D721Med (cell line): ENCODE measurements around the gene VCAM1.

Source experiments
- DNase-seq: peaks from one replicate; pipeline ENCODE4 v3.0.0; 2011; ENCODE audit warnings: low spot score; ENCODE audit not compliant: insufficient read length
- FAIRE-seq: peaks from 2 replicates; lab custom pipeline; 2011; peaks lifted over from hg19 to GRCh38; lab: Jason Lieb, UNC
- CTCF ChIP-seq: IDR thresholded peaks from 2 replicates; pipeline ENCODE4 v1.5.1; 2012; ENCODE audit warnings: mild to moderate bottlenecking, control low read depth; ENCODE audit not compliant: insufficient read depth; ENCODE audit errors: missing control alignments

Gene VCAM1

GRCh38 chr1:100722221-100722620, 2.7 kb downstream of the VCAM1 start:
- FAIRE-seq, result no peak
- DNase-seq, result no peak
- no peak for TF ChIP-seq CTCF

GRCh38 chr1:100724281-100724680, 4.7 kb downstream of the VCAM1 start:
- no peak for FAIRE-seq
- no peak for TF ChIP-seq CTCF

GRCh38 chr1:100730130-100730529, 10.6 kb downstream of the VCAM1 start:
- DNase-seq, result no peak
- TF ChIP-seq CTCF, result no peak
- no peak for FAIRE-seq

More at GRCh38 chr1:100724281-100724680, 4.7 kb downstream of the VCAM1 start:
- no peak for DNase-seq

GRCh38 chr1:100731309-100731708, 11.8 kb downstream of the VCAM1 start:
- peak; percentile 32 for FAIRE-seq
- TF ChIP-seq CTCF, result no peak
- no peak for DNase-seq

- no peak for DNase-seq
- no peak for FAIRE-seq
- no peak for TF ChIP-seq CTCF
These were observed 12.2 kb downstream of the VCAM1 start for GRCh38 chr1:100731758-100732157.

GRCh38 chr1:100734676-100735075, 15.1 kb downstream of the VCAM1 start:
- no peak for TF ChIP-seq CTCF
- FAIRE-seq, result no peak
- no peak for DNase-seq

- FAIRE-seq, result no peak
- no peak for TF ChIP-seq CTCF
These were observed 15.7 kb downstream of the VCAM1 start for GRCh38 chr1:100735244-100735643.

More at GRCh38 chr1:100735244-100735643, 15.7 kb downstream of the VCAM1 start:
- DNase-seq, result no peak
